Measurements from ENCODE around the gene MIS18BP1. TPM values are rescaled to one million over a fixed set of nuclear protein-coding genes. Genes with fewer than 3 reads are reported as not detected.

Gene MIS18BP1
- total RNA-seq, 1 experiment from 2014 or later, result 21.1 TPM

DNA sequence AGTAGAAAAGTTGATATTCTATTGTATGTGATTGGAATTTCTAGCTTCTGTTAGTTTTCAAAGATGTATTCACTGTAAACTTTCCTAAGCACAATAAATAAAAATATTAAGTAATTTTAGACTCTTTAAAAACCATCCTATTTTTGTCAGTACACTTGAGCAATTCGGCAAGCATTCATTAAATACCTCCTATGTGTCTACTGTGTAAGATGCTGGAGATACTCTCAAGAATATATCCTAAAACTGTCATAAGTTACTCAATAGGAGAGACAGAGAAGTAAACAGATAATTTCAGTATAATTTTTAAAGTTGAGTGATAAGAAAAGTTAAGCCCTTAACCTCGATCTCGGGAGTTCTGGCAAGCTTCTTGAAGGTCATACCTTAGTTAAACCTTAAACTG, 71.2 kb downstream of the MIS18BP1 start:
- ATAC-seq (no peak), DNase-seq (ENCODE audit: low read depth, low spot score) (no peak)
- Histone ChIP-seq H3K27me3 (ENCODE audit: control insufficient read depth, insufficient read depth, low read length) (no peaks in the 10 kb centered on the region), H3K36me3 (ENCODE audit: control insufficient read depth, insufficient read depth, low read length) (no peaks in the 10 kb centered on the region), H3K4me1 (ENCODE audit: control insufficient read depth, insufficient read depth, low read length) (no peaks in the 10 kb centered on the region), H3K9me3 (ENCODE audit: control insufficient read depth, insufficient read depth, low read depth, low read length) (no peaks in the 10 kb centered on the region), H3K4me3 (ENCODE audit: low read depth in 2 of 2, low read length in 2 of 2) (no peak overlapping the region), H3K27ac (ENCODE audit: low read length) (no peak overlapping the region)
- intact Hi-C loops (cut with micrococcal nuclease; ENCODE audit: unreplicated experiment), result no loop called here
- TF ChIP-seq POLR2AphosphoS5 (IDR thresholded peaks at IDR 0.05; ENCODE audit: low read depth, low read length), result no peak
- TF ChIP-seq, protein P1, sequence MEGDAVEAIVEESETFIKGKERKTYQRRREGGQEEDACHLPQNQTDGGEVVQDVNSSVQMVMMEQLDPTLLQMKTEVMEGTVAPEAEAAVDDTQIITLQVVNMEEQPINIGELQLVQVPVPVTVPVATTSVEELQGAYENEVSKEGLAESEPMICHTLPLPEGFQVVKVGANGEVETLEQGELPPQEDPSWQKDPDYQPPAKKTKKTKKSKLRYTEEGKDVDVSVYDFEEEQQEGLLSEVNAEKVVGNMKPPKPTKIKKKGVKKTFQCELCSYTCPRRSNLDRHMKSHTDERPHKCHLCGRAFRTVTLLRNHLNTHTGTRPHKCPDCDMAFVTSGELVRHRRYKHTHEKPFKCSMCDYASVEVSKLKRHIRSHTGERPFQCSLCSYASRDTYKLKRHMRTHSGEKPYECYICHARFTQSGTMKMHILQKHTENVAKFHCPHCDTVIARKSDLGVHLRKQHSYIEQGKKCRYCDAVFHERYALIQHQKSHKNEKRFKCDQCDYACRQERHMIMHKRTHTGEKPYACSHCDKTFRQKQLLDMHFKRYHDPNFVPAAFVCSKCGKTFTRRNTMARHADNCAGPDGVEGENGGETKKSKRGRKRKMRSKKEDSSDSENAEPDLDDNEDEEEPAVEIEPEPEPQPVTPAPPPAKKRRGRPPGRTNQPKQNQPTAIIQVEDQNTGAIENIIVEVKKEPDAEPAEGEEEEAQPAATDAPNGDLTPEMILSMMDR (IDR thresholded peaks at IDR 0.05), result no peak
- TF ChIP-seq TCF7L2 (IDR thresholded peaks at IDR 0.05; ENCODE audit: low read depth, low read length), result no peak
- no peak for TF ChIP-seq SIN3A (IDR thresholded peaks at IDR 0.05; ENCODE audit: borderline replicate concordance, insufficient read depth, low read depth, low read length)
- TF ChIP-seq, protein P2, sequence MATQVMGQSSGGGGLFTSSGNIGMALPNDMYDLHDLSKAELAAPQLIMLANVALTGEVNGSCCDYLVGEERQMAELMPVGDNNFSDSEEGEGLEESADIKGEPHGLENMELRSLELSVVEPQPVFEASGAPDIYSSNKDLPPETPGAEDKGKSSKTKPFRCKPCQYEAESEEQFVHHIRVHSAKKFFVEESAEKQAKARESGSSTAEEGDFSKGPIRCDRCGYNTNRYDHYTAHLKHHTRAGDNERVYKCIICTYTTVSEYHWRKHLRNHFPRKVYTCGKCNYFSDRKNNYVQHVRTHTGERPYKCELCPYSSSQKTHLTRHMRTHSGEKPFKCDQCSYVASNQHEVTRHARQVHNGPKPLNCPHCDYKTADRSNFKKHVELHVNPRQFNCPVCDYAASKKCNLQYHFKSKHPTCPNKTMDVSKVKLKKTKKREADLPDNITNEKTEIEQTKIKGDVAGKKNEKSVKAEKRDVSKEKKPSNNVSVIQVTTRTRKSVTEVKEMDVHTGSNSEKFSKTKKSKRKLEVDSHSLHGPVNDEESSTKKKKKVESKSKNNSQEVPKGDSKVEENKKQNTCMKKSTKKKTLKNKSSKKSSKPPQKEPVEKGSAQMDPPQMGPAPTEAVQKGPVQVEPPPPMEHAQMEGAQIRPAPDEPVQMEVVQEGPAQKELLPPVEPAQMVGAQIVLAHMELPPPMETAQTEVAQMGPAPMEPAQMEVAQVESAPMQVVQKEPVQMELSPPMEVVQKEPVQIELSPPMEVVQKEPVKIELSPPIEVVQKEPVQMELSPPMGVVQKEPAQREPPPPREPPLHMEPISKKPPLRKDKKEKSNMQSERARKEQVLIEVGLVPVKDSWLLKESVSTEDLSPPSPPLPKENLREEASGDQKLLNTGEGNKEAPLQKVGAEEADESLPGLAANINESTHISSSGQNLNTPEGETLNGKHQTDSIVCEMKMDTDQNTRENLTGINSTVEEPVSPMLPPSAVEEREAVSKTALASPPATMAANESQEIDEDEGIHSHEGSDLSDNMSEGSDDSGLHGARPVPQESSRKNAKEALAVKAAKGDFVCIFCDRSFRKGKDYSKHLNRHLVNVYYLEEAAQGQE (IDR thresholded peaks at IDR 0.05; ENCODE audit: insufficient read depth in 1 of 2, low read depth in 2 of 2, low read length in 1 of 2), result no peak
- in situ Hi-C loops (cut with HindIII; ENCODE audit: low pct_unique_long_range_greater_than_20kb, low sequenced_read_pairs), result no loop called here
- no TSS peak for BruUV-seq (replicated peaks)
- ChIA-PET CTCF (interaction anchor here (0.5 kb wide), 1 partner anchor 34 kb away, joined by 3 read pairs; no protein-coding TSS in a partner anchor), POLR2A (no interaction called here)

DNA sequence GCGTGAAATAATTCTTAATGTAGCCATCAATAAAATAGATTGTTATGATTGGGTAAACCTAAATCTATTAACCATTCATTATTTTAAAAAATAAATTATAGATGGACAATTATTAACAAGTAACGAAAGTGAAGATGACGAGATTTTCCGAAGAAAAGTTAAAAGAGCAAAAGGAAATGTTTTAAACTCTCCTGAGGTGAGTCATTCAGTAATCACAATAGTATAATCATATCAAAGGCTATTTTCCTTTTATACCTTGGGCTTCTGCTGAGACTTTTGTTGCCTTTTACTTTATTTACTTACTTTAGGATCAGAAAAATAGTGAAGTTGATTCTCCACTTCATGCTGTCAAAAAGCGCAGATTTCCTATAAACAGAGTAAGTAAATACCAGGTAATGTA, 71.7 kb downstream of the MIS18BP1 start:
- no peak overlapping the region for H3K27ac ChIP-seq (ENCODE audit: low read length)
- intact Hi-C loops (cut with micrococcal nuclease; ENCODE audit: unreplicated experiment), result no loop called here

More for the DNA sequence above, 71.7 kb downstream of the MIS18BP1 start:
- POLR2A ChIA-PET, result no interaction called here
- Histone ChIP-seq H3K27me3 (ENCODE audit: control insufficient read depth, insufficient read depth, low read length) (no peaks in the 10 kb centered on the region), H3K4me3 (ENCODE audit: low read depth in 2 of 2, low read length in 2 of 2) (no peak overlapping the region), H3K4me1 (ENCODE audit: control insufficient read depth, insufficient read depth, low read length) (no peaks in the 10 kb centered on the region), H3K36me3 (ENCODE audit: control insufficient read depth, insufficient read depth, low read length) (no peaks in the 10 kb centered on the region), H3K9me3 (ENCODE audit: control insufficient read depth, insufficient read depth, low read depth, low read length) (no peaks in the 10 kb centered on the region)
- no peak for ATAC-seq
- DNase-seq (ENCODE audit: low read depth, low spot score), result no peak
- CTCF ChIA-PET, result no interaction called here
- TF ChIP-seq TCF7L2 (IDR thresholded peaks at IDR 0.05; ENCODE audit: low read depth, low read length), result no peak
- no peak for TF ChIP-seq POLR2AphosphoS5 (IDR thresholded peaks at IDR 0.05; ENCODE audit: low read depth, low read length)
- TF ChIP-seq, protein P2 (IDR thresholded peaks at IDR 0.05; ENCODE audit: insufficient read depth in 1 of 2, low read depth in 2 of 2, low read length in 1 of 2), result no peak
- TF ChIP-seq, protein P1 (IDR thresholded peaks at IDR 0.05), result no peak
- no peak for TF ChIP-seq SIN3A (IDR thresholded peaks at IDR 0.05; ENCODE audit: borderline replicate concordance, insufficient read depth, low read depth, low read length)
- in situ Hi-C loops (cut with HindIII; ENCODE audit: low pct_unique_long_range_greater_than_20kb, low sequenced_read_pairs), result no loop called here
- BruUV-seq (replicated peaks), result no TSS peak
